ENCODE results near the gene GRIN1.
A peak's percentile ranks its signal among the peaks of the same experiment; 100 is the strongest.

GRIN1 gene

GRCh38 chr9:137204731-137205125 lies 65.8 kb downstream of the GRIN1 start:
- no peaks in the 10 kb centered on the region for H3K36me3 ChIP-seq (ENCODE audit: insufficient read depth)
- peaks cover 43% of the 10 kb centered on the region for H3K79me2 ChIP-seq (ENCODE audit: insufficient read depth, low read depth)
- peak overlapping the region; percentile 75 for H3K4me2 ChIP-seq
- peaks cover 32% of the 10 kb centered on the region for H3K4me1 ChIP-seq (ENCODE audit: low read depth, poor library complexity, severe bottlenecking)
- H3K9ac ChIP-seq = peak overlapping the region; percentile 72; the same call in 1 of the 2 replicates
- no peak for TF ChIP-seq CTCF (conservative IDR thresholded peaks at IDR 0.05; ENCODE audit: low read depth, low read length)
- H3K27ac ChIP-seq = peak overlapping the region; percentile 31; the same call in 1 of the 2 replicates
- no peaks in the 10 kb centered on the region for H4K20me1 ChIP-seq (ENCODE audit: insufficient read depth)
- H3K4me3 ChIP-seq (IDR thresholded peaks at IDR 0.05; ENCODE audit: insufficient read depth, low read depth, low read length) = no peak overlapping the region
- H3K27me3 ChIP-seq (ENCODE audit: insufficient read depth, low read depth) = no peaks in the 10 kb centered on the region
- H2AFZ ChIP-seq (ENCODE audit: low read depth) = peak overlapping the region; percentile 55; the same call in 1 of the 2 replicates

- Histone ChIP-seq H3K36me3 (ENCODE audit: insufficient read depth) (no peaks in the 10 kb centered on the region), H3K4me1 (ENCODE audit: low read depth, poor library complexity, severe bottlenecking) (peaks cover 32% of the 10 kb centered on the region), H3K27ac (peak within 1 kb of the TSS; percentile 31), H3K79me2 (ENCODE audit: insufficient read depth, low read depth) (peaks cover 43% of the 10 kb centered on the region), H2AFZ (ENCODE audit: low read depth) (peak within 1 kb of the TSS; percentile 55), H3K27me3 (ENCODE audit: insufficient read depth, low read depth) (no peaks in the 10 kb centered on the region), H4K20me1 (ENCODE audit: insufficient read depth) (no peaks in the 10 kb centered on the region), H3K9ac (peak within 1 kb of the TSS; percentile 72), H3K4me2 (peak within 1 kb of the TSS; percentile 75), H3K4me3 (IDR thresholded peaks at IDR 0.05; ENCODE audit: insufficient read depth, low read depth, low read length) (no peak within 1 kb of the TSS)
- TF ChIP-seq CTCF (conservative IDR thresholded peaks at IDR 0.05; ENCODE audit: low read depth, low read length) = no peak
Observed at GRCh38 chr9:137205126-137206069, 66.4 kb downstream of the GRIN1 start, which contains the start of the genes NDOR1 and TMEM203. Gene NDOR1 (plus strand): TSS chr9:137205700. CDS start chr9:137205778, 78 bp downstream. Gene TMEM203 (minus strand): TSS chr9:137205648. CDS start chr9:137205414, 234 bp downstream.

- peaks cover 28% of the 10 kb centered on the region for H3K4me1 ChIP-seq (ENCODE audit: low read depth, poor library complexity, severe bottlenecking)
- H3K4me3 ChIP-seq (IDR thresholded peaks at IDR 0.05; ENCODE audit: insufficient read depth, low read depth, low read length) = no peak overlapping the region
- H3K36me3 ChIP-seq (ENCODE audit: insufficient read depth) = no peaks in the 10 kb centered on the region
- H3K4me2 ChIP-seq = peak overlapping the region; percentile 75
- no peak overlapping the region for H3K27ac ChIP-seq
- no peaks in the 10 kb centered on the region for H4K20me1 ChIP-seq (ENCODE audit: insufficient read depth)
- H3K9ac ChIP-seq = peak overlapping the region; percentile 72; the same call in 1 of the 2 replicates
- H3K79me2 ChIP-seq (ENCODE audit: insufficient read depth, low read depth) = peaks cover 37% of the 10 kb centered on the region
- H3K27me3 ChIP-seq (ENCODE audit: insufficient read depth, low read depth) = no peaks in the 10 kb centered on the region
- TF ChIP-seq CTCF (conservative IDR thresholded peaks at IDR 0.05; ENCODE audit: low read depth, low read length) = no peak
- H2AFZ ChIP-seq (ENCODE audit: low read depth) = no peak overlapping the region
Observed at GRCh38 chr9:137206602-137207001, 67.6 kb downstream of the GRIN1 start.

DNA sequence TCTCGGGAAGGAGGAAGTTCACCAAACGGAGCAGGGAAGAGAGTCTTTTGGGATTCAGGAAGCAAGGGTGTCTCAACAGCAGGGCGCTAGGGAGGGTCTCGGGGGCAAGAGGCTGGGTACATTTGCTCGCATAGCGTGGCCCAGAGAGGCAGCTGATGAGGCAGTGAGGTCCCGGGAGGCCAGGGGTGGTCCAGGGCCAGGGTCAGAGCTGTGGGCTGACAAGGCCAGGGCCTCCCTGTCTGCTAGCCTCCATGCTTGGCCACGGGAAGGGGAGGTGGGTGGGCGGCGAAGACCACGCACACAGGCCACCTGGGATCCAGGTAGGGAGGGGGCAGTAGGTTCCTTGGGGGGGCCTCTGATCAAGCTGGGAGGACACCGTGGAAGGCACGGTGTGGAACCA lies 72.6 kb downstream of the GRIN1 start:
- Histone ChIP-seq H3K9ac (no peak overlapping the region), H4K20me1 (ENCODE audit: insufficient read depth) (no peaks in the 10 kb centered on the region), H3K4me2 (no peak overlapping the region), H3K4me3 (IDR thresholded peaks at IDR 0.05; ENCODE audit: insufficient read depth, low read depth, low read length) (no peak overlapping the region), H3K27ac (no peak overlapping the region), H3K36me3 (ENCODE audit: insufficient read depth) (no peaks in the 10 kb centered on the region), H3K79me2 (ENCODE audit: insufficient read depth, low read depth) (peaks cover 9% of the 10 kb centered on the region), H2AFZ (ENCODE audit: low read depth) (no peak overlapping the region), H3K27me3 (ENCODE audit: insufficient read depth, low read depth) (no peaks in the 10 kb centered on the region), H3K4me1 (ENCODE audit: low read depth, poor library complexity, severe bottlenecking) (peaks cover 5% of the 10 kb centered on the region)
- no peak for TF ChIP-seq CTCF (conservative IDR thresholded peaks at IDR 0.05; ENCODE audit: low read depth, low read length)
